Hindlimb muscle (tissue), 1 donor: ENCODE data around the gene ZNF787. TPM values are rescaled to one million over a fixed set of nuclear protein-coding genes. Genes with fewer than 3 reads are reported as not detected.
A peak's percentile ranks its signal among the peaks of the same experiment; 100 is the strongest.
"Not testable (repeated sequence)": the region's sequence is repeated elsewhere in the genome, so short reads cannot be mapped to it uniquely, and the experiment has no call there.

Experiments
- DNase-seq: peaks from one replicate; pipeline ENCODE4 v3.0.0-alpha.2; 2013
- polyA plus RNA-seq: library from polyadenylated mRNA; unstranded; fragments of 120-200 nt; gene quantifications from one replicate; pipeline ENCODE4 v1.2.1, GENCODE V29; 2013; ENCODE audit not compliant: insufficient read length

The ZNF787 gene
- polyA plus RNA-seq: 33.4 TPM

GRCh38 chr19:56121180-56122167 is at the start of gene ZNF787:
Gene ZNF787 (minus strand): TSS chr19:56121295. CDS start chr19:56103217, 18,078 bp downstream.
- DNase-seq: peak; percentile 99

- no peak for DNase-seq
These were observed 49.2 kb upstream of the ZNF787 start for GRCh38 chr19:56170261-56170660.

GRCh38 chr19:56167064-56167578 is 46.0 kb upstream of the ZNF787 start:
- DNase-seq: no peak

- no peak for DNase-seq
These were observed 42.0 kb upstream of the ZNF787 start for GRCh38 chr19:56163097-56163496.

- DNase-seq: no peak
These were observed 41.2 kb upstream of the ZNF787 start for GRCh38 chr19:56162258-56162657.

GRCh38 chr19:56161534-56161933 is 40.4 kb upstream of the ZNF787 start:
- DNase-seq: no peak

- no peak for DNase-seq
These were observed 38.7 kb upstream of the ZNF787 start for GRCh38 chr19:56159622-56160271.

GRCh38 chr19:56159009-56159559 is 38.0 kb upstream of the ZNF787 start:
- no peak for DNase-seq

GRCh38 chr19:56158170-56158757 is 37.2 kb upstream of the ZNF787 start:
- DNase-seq: no peak

- no peak for DNase-seq
These were observed 35.7 kb upstream of the ZNF787 start for GRCh38 chr19:56156768-56157167.

- DNase-seq: no peak
These were observed 34.1 kb upstream of the ZNF787 start for GRCh38 chr19:56155124-56155687.

GRCh38 chr19:56153507-56153906 is 32.4 kb upstream of the ZNF787 start:
- no peak for DNase-seq

GRCh38 chr19:56152644-56153043 is 31.5 kb upstream of the ZNF787 start:
- no peak for DNase-seq

GRCh38 chr19:56150358-56150757 is 29.3 kb upstream of the ZNF787 start:
- no peak for DNase-seq

- DNase-seq: no peak
These were observed 28.6 kb upstream of the ZNF787 start for GRCh38 chr19:56149656-56150038.

GRCh38 chr19:56148955-56149655 is 28.0 kb upstream of the ZNF787 start:
- not testable (repeated sequence) for DNase-seq

GRCh38 chr19:56148096-56148495 is 27.0 kb upstream of the ZNF787 start:
- DNase-seq: no peak

- DNase-seq: no peak
These were observed 26.2 kb upstream of the ZNF787 start for GRCh38 chr19:56147307-56147706.

GRCh38 chr19:56146904-56147303 is 25.8 kb upstream of the ZNF787 start:
- no peak for DNase-seq

- no peak for DNase-seq
These were observed 24.6 kb upstream of the ZNF787 start for GRCh38 chr19:56145698-56146097.

- no peak for DNase-seq
These were observed 23.7 kb upstream of the ZNF787 start for GRCh38 chr19:56144831-56145230.

- no peak for DNase-seq
These were observed 23.3 kb upstream of the ZNF787 start for GRCh38 chr19:56144376-56144775.
